Fibroblast of lung (primary cell): Measurements from ENCODE around the gene CDIPT. TPM values are rescaled to one million over a fixed set of nuclear protein-coding genes. Genes with fewer than 3 reads are reported as not detected.

Experiments
- DNase-seq, 2 donors: peaks; one replicate each; pipeline versions ENCODE4 v3.0.0 to v3.0.0-alpha.2; 2010; ENCODE audit warnings: low read depth in 2 of 2
- H2AFZ ChIP-seq: 2 replicates; pipeline ENCODE4 v1.5.1; 2012; ENCODE audit warnings: low read length, control low read depth, inconsistent platforms
- H3K27ac ChIP-seq: 2 replicates; pipeline ENCODE4 v1.5.1; 2011; ENCODE audit warnings: low read length, control low read depth; ENCODE audit not compliant: insufficient read depth
- H3K27me3 ChIP-seq: 2 replicates; pipeline ENCODE4 v1.5.1; 2011; ENCODE audit warnings: mild to moderate bottlenecking, low read length; ENCODE audit not compliant: control insufficient read depth, insufficient read depth
- H3K36me3 ChIP-seq: 2 replicates; pipeline ENCODE4 v1.5.1; 2011; ENCODE audit warnings: low read length; ENCODE audit not compliant: control insufficient read depth, insufficient read depth
- H3K4me1 ChIP-seq: 2 replicates; pipeline ENCODE4 v1.5.1; 2011; ENCODE audit warnings: low read length; ENCODE audit not compliant: control insufficient read depth, insufficient read depth; ENCODE audit errors: extremely low read depth
- H3K4me2 ChIP-seq: 2 replicates; pipeline ENCODE4 v1.5.1; 2011; ENCODE audit warnings: low read length, control low read depth; ENCODE audit not compliant: insufficient read depth; ENCODE audit errors: extremely low read depth
- H3K4me3 ChIP-seq, 4 experiments: fragments of 200-600 bp in 1 of 4; sonication (generic) in 1 of 4; replicated peaks in 1 of 4; 2 replicates each; pipeline ENCODE4 v1.5.1; 2011 to 2016; ENCODE audit warnings: low read length in 4 of 4, low read depth in 3 of 4, mild to moderate bottlenecking in 3 of 4, control low read depth in 2 of 4, inconsistent platforms in 1 of 4, mixed read lengths in 1 of 4; ENCODE audit not compliant: insufficient read depth in 1 of 4; ENCODE audit errors: control extremely low read depth in 1 of 4
- H3K79me2 ChIP-seq: 2 replicates; pipeline ENCODE4 v1.5.1; 2012; ENCODE audit warnings: mild to moderate bottlenecking, low read length, inconsistent platforms; ENCODE audit not compliant: control insufficient read depth, insufficient read depth
- H3K9ac ChIP-seq: 2 replicates; pipeline ENCODE4 v1.5.1; 2011; ENCODE audit warnings: mild to moderate bottlenecking, low read length, control low read depth; ENCODE audit not compliant: insufficient read depth
- H3K9me3 ChIP-seq: 2 replicates; pipeline ENCODE4 v1.5.1; 2012; ENCODE audit warnings: low read depth, low read length; ENCODE audit not compliant: control insufficient read depth, insufficient read depth
- H4K20me1 ChIP-seq: 2 replicates; pipeline ENCODE4 v1.5.1; 2011; ENCODE audit warnings: low read length; ENCODE audit not compliant: control insufficient read depth, insufficient read depth; ENCODE audit errors: extremely low read depth
- CTCF ChIP-seq, 2 donors: IDR thresholded peaks in 1 of 2; conservative IDR thresholded peaks in 1 of 2; 1 replicate in 1 of 2; 2 replicates in 1 of 2; pipeline ENCODE4 v1.5.1; 2011 to 2012; ENCODE audit warnings: low read length in 2 of 2, control low read depth in 1 of 2, inconsistent platforms in 1 of 2, low read depth in 1 of 2, mild to moderate bottlenecking in 1 of 2
- EZH2 ChIP-seq: IDR thresholded peaks from 2 replicates; pipeline ENCODE4 v1.5.1; 2012; ENCODE audit warnings: low read length, control low read depth, mild to moderate bottlenecking; ENCODE audit errors: missing control alignments
- polyA plus RNA-seq, 2 donors: library from polyadenylated mRNA; depleted of rRNA in 1 of 2; stranded (reverse) in 1 of 2; unstranded in 1 of 2; fragments of >200 nt; gene quantifications; 2 replicates each; pipeline ENCODE4 v1.2.1, GENCODE V29; 2011 to 2012; ENCODE audit warnings: missing spikeins in 1 of 2
- total RNA-seq: library from RNA; depleted of rRNA; stranded (reverse); fragments of >200 nt; gene quantifications from 2 replicates; pipeline ENCODE4 v1.2.1, GENCODE V29; 2014

CDIPT gene
- total and polyA plus RNA-seq, 2 donors (not counting 1 experiment from before 2014, with no cell fraction given) = 84.9 to 99.6 TPM

GRCh38 chr16:29843931-29844330, 19.1 kb downstream of the CDIPT start:
- no peak overlapping the region for H3K27ac ChIP-seq
- no peak overlapping the region for H2AFZ ChIP-seq
- no peak overlapping the region for H3K9ac ChIP-seq
- DNase-seq = no peak
- H4K20me1 ChIP-seq = no peaks in the 10 kb centered on the region
- H3K79me2 ChIP-seq = no peaks in the 10 kb centered on the region
- no peaks in the 10 kb centered on the region for H3K4me1 ChIP-seq
- no peak for TF ChIP-seq EZH2
- TF ChIP-seq CTCF (conservative IDR thresholded peaks at IDR 0.05 in 1 of 2, IDR thresholded peaks at IDR 0.05 in 1 of 2; ENCODE audit: low read depth in 1 of 2, low read length in 2 of 2) = no peak
- no peaks in the 10 kb centered on the region for H3K9me3 ChIP-seq
- peaks cover 59% of the 10 kb centered on the region for H3K36me3 ChIP-seq
- no peaks in the 10 kb centered on the region for H3K27me3 ChIP-seq
- H3K4me2 ChIP-seq = no peak overlapping the region
- no peak overlapping the region for H3K4me3 ChIP-seq

- H3K27me3 ChIP-seq = no peaks in the 10 kb centered on the region
- no peaks in the 10 kb centered on the region for H4K20me1 ChIP-seq
- H2AFZ ChIP-seq = no peak overlapping the region
- H3K79me2 ChIP-seq = no peaks in the 10 kb centered on the region
- H3K4me1 ChIP-seq = no peaks in the 10 kb centered on the region
- H3K4me2 ChIP-seq = no peak overlapping the region
- H3K4me3 ChIP-seq = no peak overlapping the region
- no peak for DNase-seq
- no peak overlapping the region for H3K27ac ChIP-seq
- H3K9ac ChIP-seq = no peak overlapping the region
- no peak for TF ChIP-seq EZH2
- TF ChIP-seq CTCF (conservative IDR thresholded peaks at IDR 0.05 in 1 of 2, IDR thresholded peaks at IDR 0.05 in 1 of 2; ENCODE audit: low read depth in 1 of 2, low read length in 2 of 2) = no peak
- H3K36me3 ChIP-seq = peaks cover 53% of the 10 kb centered on the region
- H3K9me3 ChIP-seq = no peaks in the 10 kb centered on the region
Observed at GRCh38 chr16:29842732-29843346, 20.2 kb downstream of the CDIPT start.

GRCh38 chr16:29841631-29842030, 21.4 kb downstream of the CDIPT start:
- H3K36me3 ChIP-seq = peaks cover 54% of the 10 kb centered on the region
- no peak for TF ChIP-seq EZH2
- TF ChIP-seq CTCF (conservative IDR thresholded peaks at IDR 0.05 in 1 of 2, IDR thresholded peaks at IDR 0.05 in 1 of 2; ENCODE audit: low read depth in 1 of 2, low read length in 2 of 2) = no peak
- no peak overlapping the region for H2AFZ ChIP-seq
- no peaks in the 10 kb centered on the region for H3K79me2 ChIP-seq
- no peaks in the 10 kb centered on the region for H3K9me3 ChIP-seq
- no peak overlapping the region for H3K9ac ChIP-seq
- H3K4me3 ChIP-seq = no peak overlapping the region
- no peaks in the 10 kb centered on the region for H3K4me1 ChIP-seq
- H3K4me2 ChIP-seq = no peak overlapping the region
- no peaks in the 10 kb centered on the region for H4K20me1 ChIP-seq
- DNase-seq = no peak
- no peak overlapping the region for H3K27ac ChIP-seq
- H3K27me3 ChIP-seq = no peaks in the 10 kb centered on the region
